HG03060 (cell line): ENCODE measurements around the gene PRKACB.
A peak's percentile ranks its signal among the peaks of the same experiment; 100 is the strongest.
"Not testable (repeated sequence)": the region's sequence is repeated elsewhere in the genome, so short reads cannot be mapped to it uniquely, and the experiment has no call there.

Experiments used
- ATAC-seq: cut with Tn5 transposase; IDR thresholded peaks from one replicate; pipeline ENCODE4 v1.9.1; 2021; ENCODE audit warnings: low read depth, moderate number of reproducible peaks; ENCODE audit not compliant: unreplicated experiment

Gene PRKACB

GRCh38 chr1:84265867-84266266 is 121.8 kb downstream of the PRKACB start:
- ATAC-seq = no peak

DNA sequence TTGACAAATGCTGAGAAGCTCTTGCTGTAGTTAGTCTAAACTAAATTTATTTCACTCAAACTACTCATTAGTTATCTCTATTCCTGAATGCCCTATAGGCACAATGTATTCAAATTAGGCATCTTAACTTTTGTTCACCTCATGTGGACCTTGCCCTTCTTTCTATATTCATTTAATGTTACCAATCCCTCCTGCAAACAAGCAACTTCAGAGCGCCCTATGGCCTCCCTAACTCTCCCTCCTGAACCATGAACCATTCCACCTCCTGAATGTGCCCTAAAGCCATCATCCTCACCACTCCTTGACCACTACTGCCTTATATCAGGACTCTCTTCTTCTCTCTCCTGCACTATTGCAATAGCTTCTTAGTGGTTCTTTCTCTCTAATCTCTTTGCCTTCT is 122.7 kb downstream of the PRKACB start:
- ATAC-seq = no peak

GRCh38 chr1:84267476-84267875 is 123.4 kb downstream of the PRKACB start:
- ATAC-seq = no peak

DNA sequence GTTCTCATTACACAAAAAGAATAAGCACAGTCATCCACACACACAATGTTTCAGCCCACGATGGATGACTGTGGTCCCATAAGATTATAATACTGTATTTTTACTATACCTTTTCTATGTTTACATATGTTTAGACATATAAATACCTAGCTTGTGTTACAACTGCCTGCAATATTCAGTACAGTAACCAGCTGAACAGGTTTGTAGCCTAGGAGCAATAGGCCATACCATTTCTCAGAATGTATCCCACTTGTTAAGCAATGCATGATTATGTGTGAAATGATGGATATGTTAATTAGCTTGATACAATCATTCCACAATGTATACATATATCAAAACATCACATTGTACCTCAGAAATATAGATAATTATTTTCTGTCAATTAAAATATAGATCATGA is 124.3 kb downstream of the PRKACB start:
- no peak for ATAC-seq

DNA sequence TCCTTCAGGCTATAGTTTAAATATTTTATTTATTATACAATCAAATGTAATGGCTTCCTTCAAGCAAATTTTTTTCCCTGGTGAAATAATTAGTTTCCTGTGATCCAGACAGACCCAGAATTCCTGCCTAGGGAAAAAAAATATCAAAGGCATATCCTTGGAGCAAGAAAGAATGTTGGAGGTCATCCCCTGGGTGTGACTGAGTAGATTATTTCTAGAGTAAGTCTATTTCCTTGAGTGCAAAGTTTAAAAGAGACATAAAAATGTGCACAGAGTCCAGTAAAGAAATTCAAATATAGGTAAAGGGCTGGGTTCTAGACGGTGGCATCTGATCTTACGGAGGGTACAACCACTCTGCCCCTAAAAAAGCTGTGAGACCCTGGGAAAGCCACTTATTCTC is 125.2 kb downstream of the PRKACB start:
- ATAC-seq = no peak

- ATAC-seq = peak; percentile 97
Observed at GRCh38 chr1:84271441-84272151, 127.5 kb downstream of the PRKACB start.

DNA sequence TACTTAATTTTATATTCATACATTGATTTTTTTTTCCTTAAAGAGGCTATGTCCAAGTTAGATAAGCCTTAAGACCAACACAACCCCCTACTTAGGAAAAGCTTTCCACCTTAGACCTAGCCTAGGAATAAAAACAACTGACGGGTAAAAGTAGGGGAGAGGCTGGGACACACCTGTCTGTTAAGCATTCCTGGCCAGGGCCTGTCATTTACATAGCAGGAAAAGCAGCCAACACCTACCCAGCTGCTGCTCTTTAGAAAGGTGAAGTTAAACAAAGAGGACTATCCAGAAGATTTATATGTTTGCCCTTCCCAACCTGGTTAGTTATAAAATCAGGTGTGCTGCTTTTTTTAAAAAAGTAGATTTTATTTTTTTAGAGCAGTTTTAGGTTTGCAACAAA is 128.3 kb downstream of the PRKACB start:
- no peak for ATAC-seq

DNA sequence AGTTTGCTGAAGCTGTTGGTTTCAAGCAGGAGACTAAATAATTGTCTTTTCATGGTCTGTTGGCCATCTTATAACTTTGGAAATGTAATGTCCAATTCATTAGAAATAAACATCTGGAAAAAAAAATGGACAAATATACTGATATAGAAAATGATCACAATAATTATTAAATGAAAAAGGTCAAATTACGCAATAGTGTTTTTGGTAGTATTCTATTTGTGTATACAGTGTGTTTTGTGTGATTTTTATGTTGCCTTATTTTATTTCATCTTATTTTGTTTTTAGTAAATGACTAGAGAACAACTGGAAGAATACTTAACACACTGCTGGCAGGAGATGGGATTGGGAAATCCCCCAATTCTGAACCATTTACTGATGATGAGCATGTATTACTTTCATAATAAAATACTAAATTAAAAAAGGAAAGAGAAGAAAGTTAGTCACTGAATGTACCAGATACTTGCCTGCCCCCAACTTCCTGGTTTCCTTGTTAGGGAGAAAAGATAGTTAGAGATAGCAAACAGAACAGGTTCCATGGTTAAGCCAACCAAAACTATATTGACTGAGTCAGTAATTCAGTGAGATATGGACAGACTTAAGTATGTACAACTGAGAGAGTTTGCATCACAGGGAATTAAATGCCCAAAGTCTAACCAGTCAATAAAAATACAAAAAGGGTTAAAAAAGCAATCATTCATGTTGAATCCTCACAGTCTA is 133.4 kb downstream of the PRKACB start:
- ATAC-seq = no peak

GRCh38 chr1:84278905-84279304 is 134.8 kb downstream of the PRKACB start:
- ATAC-seq = no peak

DNA sequence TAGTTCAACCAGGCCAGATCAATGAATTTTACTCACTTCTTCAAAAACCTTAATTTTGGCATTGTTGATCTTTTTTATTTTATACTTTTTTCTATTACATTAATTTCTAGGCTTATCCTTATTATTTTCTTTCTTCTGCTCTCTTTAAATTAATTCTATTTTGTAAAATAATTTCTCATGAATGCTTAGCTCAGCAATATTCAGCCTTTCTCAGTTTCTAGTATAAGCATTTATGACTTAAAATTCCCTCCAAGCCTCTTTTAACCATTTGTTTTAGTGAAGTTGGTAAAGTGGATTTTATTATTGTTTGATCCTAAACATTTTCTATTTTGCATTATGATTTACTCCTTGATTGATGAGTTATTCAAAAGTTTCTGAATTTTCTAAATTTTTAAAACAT is 136.8 kb downstream of the PRKACB start:
- ATAC-seq = no peak

GRCh38 chr1:84282780-84283333 is 138.8 kb downstream of the PRKACB start:
- no peak for ATAC-seq

- ATAC-seq = no peak
Observed at GRCh38 chr1:84283381-84283780, 139.3 kb downstream of the PRKACB start.

DNA sequence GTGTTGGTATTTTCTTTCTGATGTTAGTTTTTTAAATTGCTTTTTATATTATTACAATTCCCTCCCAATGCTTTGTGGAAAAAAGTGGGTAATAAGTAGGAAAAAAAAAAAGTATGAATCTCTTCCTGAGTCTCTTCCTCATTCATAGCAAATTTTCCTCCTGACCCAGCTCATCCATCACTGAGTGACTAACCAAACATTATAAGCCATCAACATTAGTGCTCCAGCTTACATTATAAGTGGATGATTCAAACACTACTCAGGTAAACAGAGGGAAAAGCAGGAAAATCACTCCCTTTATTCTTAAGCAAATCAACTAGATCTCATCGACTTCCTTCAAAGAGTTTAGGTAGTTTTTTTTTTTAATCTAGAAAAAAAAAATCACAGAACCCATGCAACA is 142.0 kb downstream of the PRKACB start:
- ATAC-seq = no peak

DNA sequence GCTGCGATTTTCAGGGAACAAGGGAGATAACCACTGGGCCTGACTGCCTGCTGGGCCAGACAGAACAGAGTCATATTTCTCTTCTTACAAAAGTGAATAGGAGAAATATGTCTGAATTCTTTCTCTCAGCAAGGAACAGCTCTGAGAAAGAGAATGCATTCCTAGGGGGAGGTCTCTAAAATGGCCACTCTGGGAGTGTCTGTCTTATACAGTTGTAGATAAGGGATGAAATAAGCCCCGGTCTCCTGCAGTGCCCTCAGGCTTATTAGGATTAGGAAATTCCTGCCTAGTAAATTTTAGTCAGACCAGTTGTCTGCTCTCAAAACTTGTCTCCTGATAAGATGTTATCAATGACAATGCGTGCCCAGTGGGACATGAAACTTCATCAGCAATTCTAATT is 143.3 kb downstream of the PRKACB start:
- not testable (repeated sequence) for ATAC-seq
